ENCODE measurements around the gene SHISA8.
"Not testable (repeated sequence)": the region's sequence is repeated elsewhere in the genome, so short reads cannot be mapped to it uniquely, and the experiment has no call there.

Gene SHISA8

DNA sequence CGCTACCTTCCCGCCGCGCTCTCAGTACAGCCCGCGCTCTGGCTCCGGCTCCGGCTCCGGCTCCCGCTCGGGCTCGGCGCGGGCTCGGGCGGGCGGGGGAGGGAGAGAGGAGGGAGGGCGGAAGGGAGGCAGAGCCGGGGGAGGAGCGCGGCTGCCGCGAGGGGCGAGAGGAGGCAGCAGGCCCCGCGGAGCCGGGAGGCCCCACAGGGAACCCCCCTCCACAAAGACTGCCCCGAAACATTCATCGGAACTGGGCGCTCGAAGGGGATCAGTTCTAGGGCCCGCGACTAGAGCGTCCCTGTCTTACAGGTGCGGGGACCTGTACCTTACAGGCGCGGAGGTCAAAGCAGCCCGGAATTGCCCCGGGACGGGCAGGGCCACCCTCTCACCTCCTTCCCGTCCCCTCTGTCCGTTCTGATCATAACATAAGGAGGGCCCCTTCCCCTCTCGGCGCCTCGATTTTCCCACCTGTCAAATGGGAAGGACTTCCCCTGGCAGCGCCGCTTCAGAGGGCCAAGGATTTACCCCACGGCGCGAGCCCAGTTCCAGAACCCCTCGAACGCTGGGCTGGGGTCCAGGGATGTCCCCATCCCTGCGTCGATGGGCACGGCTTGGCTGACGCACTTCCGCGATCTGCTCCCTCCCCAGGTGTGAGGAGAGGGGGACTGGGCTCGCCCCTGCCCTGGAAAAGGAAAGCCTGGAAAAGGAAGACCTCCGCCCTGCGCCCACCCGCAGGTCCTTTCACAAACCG is at the start of gene SHISA8:
SHISA8 (minus strand) TSS at position 40 of the 751 bp plus-strand sequence. CDS start 407 bp downstream, outside the sequence.
- FAIRE-seq, result peak; percentile 69
- no peak for DNase-seq (ENCODE audit: extremely low spot score, insufficient read length, low read depth)

DNA sequence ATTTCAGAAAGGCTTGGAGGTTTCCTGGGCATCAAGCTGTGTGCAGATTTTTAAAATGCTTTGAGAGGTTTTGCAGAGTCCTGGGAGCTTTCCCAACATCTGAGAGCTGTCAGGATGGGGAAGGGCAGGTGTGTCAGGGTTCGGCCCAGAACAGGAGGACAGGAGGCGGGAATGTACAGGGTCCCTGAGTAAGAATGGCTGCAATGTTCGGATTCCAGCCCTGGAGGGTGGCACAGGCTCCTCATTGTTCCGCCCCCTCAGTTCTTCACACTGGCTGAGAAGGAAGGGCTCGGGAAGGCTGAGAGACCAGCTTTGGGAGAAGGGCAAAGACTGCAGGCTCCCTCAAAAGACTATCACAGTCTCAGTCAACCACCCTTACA is 49.2 kb upstream of the SHISA8 start:
- DNase-seq (ENCODE audit: extremely low spot score, insufficient read length, low read depth) (no peak), FAIRE-seq (no peak)

DNA sequence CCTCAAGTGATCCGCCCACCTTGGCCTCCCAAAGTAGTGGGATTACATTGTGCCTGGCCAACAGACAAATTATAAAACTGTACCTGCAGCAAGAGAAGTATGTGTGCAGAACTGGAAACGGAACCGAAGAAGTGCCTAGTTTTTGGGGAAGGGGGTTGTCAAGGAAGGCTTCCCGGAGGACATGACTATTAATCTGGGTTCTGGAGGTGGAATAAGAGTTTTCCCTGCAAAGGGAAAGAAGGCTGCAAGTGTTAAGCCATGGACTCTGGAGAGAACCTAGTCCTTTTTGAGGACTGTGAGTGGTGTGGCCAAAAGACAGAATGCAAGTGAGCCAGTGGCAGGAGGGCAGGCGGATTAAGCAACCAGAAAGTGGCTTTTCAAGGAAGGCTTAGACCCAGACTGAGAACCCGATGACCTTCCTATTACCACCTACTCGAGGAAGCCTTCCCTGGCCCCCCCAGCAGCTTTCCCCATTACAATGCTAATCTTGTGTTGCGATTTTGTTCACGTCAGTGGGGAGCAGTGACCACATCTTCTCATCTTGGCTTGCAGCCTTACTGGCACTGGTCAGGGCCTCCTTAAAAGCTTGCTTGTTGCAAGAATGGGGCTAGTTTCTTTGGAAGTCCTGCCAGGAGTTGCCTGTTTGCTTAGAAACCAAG is 48.7 kb upstream of the SHISA8 start:
- no peak for FAIRE-seq
- DNase-seq (ENCODE audit: extremely low spot score, insufficient read length, low read depth), result no peak

DNA sequence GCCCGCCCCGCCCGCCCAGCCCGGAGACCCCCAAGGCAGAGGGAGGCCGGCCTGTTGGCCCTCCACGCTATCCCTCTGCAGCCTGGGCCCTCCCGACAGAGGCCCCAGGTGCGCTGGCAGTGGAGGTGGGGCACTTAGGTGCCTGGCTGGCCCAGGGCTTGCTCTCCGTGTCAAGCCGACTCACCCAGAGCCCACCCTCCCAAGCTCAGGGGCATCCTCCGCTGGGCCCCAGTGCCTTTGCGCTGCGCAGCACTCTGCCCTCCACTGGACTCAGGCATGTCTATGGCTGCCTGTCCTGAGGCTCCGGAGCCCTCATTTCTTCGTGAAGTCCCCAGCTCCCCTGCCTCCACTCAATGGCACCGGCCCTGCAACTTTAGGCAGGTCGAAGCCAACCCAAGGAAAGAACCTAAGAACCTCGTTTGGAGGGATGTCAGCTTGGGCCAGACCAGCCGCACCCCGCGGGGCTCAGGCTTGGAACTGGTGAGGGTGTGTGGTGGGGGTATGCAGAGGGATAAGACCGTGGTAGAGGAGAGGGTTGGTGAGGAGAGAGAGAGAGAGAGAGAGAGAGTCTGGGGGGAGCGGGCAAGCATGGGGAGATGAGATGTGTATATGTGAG is 43.2 kb upstream of the SHISA8 start:
- FAIRE-seq (no peak), DNase-seq (ENCODE audit: extremely low spot score, insufficient read length, low read depth) (no peak)

DNA sequence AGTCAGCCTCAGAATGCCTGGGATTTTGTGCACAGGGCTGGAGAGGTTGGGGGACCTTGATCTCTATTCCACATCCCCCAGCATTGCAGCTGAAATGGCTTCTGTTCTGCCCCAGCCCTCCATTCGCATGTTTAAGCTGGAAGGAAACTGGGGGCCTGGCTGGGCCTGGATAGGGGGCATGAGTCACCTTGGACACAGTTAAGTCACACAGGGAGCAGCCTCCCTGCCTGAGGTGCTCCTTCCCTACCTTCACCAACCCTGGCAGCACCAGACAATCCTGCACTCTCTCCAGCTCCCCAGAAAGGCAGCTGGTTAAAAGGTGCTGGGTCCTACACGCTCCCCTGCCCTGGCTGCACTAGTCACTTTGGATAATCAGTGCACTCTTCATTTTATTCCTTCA is 37.8 kb upstream of the SHISA8 start:
- DNase-seq (ENCODE audit: extremely low spot score, insufficient read length, low read depth), result no peak
- FAIRE-seq, result no peak

DNA sequence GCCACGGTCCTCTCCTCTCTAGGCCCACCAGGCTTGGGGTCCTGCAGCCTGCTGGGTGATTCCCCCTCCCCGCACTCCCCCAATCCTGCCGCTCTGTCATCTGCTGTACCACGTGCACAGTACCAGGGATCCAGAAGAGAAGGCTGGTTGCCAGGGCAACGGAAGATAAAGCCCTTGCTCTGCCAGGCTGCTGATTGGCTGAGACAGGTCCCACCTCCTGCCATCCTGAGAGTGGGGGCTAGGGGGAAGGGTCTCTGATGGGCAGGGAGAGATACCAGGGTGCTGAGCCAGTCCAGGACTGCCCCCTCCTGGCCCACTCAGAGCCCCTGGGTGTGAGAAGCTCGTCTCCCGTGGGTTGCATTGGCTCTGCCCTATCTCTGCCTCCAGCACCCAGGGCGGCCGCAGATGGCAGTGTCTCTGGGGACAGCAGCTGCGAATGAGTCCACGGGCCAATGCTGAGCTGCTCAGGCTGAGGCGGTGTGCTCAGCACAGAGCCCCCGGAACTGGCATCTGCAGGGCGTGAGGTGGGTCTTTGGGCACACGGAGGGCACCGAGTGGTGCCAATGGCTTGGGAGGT is 37.1 kb upstream of the SHISA8 start, which contains the start of gene SMIM45:
SMIM45 (plus strand) TSS at position 253 of the 577 bp plus-strand sequence.
- no peak for DNase-seq (ENCODE audit: extremely low spot score, insufficient read length, low read depth)

DNA sequence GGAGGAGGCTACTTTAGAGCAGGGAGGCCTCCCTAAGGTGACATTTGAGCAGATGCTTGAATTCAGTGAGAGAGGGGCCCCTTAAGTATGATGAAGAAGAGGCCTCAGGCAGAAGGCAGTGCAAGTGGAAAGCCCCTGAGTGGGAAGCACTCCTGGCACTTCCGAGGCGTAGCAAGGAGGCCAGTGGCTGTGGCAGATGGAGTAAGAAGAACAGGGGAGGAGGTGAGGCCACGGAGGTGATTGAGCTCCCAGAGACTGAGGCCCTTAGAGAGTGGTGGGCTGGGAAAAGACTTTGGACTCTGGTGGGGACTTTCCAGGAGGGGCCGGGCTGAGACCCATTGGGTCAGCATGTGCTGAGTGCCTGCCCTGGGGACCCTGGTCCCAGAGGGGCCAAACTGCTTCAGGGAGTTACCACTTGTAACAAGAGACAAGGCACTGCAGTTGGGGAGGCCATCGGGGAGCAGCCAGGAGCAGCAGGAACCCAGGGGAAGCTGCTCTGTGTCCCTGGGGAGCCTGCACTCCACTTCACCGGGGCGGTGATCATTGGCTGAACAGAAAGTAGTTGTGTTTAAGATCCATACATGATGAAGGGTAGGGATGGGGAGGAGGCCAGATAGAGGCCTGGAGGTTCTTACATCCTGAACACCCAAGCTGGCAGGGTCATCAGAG is 34.6 kb upstream of the SHISA8 start:
- DNase-seq (ENCODE audit: extremely low spot score, insufficient read length, low read depth), result no peak
- peak; percentile 87 for FAIRE-seq

More for the DNA sequence above, 37.1 kb upstream of the SHISA8 start, which contains the start of gene SMIM45:
- FAIRE-seq, result no peak

DNA sequence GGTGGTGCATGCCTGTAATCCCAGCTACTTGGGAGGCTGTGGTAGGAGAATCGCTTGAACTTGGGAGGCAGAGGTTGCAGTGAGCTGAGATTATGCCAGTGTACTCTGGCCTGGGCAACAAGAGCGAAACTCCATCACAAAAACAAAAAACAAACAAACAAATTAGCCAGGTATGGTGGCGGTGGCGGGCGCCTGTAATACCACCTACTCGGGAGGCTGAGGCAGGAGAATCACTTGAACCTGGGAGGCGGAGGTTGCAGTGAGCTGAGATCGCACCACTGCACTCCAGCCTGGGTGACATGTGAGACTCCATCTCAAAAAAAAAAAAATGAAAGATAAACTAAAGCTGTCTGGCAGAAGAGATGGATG is 34.0 kb upstream of the SHISA8 start:
- FAIRE-seq; DNase-seq (ENCODE audit: extremely low spot score, insufficient read length, low read depth): not testable (repeated sequence)

DNA sequence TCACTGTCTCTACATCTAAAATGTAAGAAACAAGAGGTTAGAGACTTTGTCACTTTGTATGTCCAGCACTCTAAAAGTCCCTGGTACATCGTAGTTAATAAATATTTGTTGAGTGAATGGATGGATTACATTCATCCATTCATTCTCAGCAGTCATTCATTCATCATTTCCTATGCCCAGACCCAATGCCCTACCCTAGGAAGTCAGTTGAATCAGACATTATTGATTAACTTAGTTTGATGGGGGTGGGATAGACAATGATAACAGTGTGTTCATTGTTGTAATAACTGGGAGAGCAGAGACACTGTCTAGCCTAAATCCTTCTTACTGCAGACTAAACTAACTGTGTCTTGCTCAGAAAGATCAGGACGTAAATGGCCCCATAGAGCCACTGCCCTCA is 33.3 kb upstream of the SHISA8 start:
- DNase-seq (ENCODE audit: extremely low spot score, insufficient read length, low read depth) (no peak), FAIRE-seq (peak; percentile 57)

DNA sequence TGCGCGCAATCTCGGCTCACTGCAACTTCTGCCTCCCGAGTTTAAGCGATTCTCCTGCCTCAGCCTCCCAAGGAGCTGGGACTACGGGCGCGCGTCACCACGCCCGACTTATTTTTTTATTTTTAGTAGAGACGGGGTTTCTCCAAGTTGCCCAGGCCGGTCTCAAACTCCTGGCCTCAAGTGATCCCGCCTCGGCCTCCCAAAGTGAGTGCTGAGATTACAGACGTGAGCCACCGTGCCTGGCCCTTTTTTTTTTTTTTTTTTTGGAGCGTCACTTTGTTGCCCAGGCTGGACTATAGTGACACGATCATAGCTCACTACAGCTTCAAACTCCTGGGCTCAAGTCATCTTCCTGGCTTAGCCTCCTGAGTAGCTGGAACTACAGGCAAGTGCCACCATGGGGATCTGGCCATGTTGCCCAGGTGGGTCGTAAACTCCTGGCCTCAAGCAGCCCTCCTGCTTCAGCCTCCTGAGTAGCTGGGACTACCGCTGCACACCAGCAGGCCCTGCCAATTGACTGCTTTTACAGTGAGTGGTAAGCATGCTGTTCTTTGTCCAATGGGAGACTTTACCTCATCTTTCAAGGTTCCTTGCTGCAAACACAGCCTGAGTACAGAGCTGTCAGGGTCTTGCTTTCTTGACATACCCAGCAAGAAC is 32.7 kb upstream of the SHISA8 start:
- DNase-seq (ENCODE audit: extremely low spot score, insufficient read length, low read depth), result no peak
- peak; percentile 56 for FAIRE-seq

DNA sequence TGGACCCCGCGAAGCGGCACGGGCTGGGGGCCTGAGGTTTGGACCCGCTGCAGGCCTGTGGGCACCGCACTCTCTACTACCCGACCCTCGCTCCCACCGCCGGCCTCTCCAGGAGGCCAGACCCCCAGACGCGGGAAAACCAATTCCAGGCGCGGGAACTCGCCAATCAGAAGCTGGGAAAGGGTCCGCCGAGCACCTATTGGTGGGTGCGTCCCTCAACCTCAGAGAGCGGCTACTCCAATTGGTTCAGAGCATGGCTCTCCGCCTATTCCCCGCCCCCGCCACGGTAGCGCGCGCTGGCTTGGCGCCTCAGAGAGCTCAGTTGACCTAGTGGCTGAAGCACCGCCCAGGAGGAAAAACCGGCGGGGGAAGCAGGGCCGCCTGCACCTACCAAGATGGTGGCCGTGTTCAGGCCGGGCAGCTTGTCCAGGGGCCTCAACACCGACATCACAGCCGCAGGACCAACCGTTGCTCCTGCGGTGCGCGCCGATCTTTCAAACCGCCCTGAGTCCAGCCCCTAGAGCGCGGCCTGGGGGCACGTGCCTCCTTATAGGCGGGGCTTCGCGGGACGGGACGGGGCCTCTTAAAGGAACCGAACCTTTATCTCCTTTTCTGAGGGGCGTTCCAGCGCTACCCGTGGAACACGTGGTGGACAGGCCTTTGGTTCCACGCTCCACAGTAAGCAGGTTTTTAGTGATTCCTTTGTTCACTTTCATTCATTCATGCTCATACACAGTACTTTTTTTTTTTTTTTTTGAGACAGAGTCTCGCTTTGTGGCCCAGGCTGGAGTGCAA is 32.0 kb upstream of the SHISA8 start, which contains the start of gene CENPM:
CENPM (minus strand) TSS at position 524 of the 795 bp plus-strand sequence; CDS start at position 448, 76 bp downstream.
- peak; percentile 95 for FAIRE-seq

DNA sequence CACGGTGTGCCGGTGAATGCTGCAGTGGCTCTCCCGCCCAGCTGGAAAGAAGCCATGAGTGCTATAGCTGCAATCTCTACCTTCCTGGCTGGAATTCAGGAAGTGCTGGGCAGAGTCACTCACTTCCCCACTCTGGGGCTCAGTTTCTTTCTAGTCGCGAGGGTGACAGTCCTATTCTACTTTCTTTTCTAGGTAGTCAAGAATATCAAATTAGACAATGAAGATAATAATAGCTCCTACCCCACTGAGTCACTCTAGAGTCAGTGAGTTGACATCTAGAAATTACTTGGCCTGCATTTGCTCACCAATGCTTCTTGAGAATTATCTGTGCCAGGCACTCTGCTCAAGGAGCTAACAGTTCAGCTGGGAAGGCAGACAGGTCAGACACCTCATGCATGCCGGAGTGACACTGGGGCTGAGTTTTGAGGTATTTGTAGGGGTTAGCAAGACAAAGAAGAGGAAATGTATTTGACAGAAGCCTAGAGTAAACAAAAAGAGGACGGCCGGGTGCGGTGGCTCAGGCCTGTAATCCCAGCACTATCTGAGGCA is 28.9 kb upstream of the SHISA8 start:
- no peak for DNase-seq (ENCODE audit: extremely low spot score, insufficient read length, low read depth)
- FAIRE-seq, result no peak

More for the DNA sequence above, 32.0 kb upstream of the SHISA8 start, which contains the start of gene CENPM:
- DNase-seq (ENCODE audit: extremely low spot score, insufficient read length, low read depth), result peak; percentile 68

DNA sequence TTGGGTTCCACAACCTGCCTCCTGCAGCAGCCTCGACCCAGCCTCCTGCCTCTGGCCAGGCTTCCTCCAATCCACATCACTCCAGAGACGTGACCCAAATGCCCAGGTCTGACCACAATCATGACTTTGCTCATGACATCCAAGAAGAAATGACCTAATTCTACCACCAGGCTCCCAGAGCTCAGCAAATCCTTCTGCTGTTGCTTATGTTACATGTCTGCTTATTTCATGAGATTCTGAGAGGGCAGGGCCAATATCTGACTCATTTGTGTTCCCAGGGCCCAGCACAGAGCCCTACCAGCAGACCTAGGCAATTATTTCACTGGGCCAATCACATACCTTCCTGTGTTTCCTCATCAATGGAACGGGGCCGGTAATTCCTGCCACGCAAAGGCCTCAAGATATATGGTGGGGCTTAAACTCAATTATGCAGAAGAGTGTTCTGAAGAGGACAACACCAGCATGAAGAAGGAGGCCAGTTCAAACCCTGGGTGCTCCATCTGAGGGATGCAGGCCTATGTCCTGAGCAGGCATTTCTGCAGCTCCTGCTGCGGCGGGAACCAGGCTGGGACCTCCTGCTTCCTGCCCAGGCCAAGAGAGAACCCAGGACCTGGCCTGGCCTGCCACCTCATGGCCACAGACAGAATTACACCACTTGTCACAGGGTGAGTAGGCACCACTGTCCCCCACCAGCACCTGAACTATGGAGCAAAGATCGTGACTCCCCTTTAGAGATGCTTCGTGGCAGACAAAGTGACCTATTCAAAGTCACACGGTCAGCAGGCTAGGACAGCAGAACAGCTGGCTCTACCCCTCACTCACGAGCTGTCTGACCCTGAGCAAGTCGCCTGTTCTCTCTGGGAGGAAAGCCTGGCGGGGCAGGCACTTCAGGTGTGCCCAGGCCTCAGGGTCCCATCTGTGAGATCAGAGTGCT is 26.2 kb upstream of the SHISA8 start:
- DNase-seq (ENCODE audit: extremely low spot score, insufficient read length, low read depth), result no peak
- FAIRE-seq, result peak; percentile 98

DNA sequence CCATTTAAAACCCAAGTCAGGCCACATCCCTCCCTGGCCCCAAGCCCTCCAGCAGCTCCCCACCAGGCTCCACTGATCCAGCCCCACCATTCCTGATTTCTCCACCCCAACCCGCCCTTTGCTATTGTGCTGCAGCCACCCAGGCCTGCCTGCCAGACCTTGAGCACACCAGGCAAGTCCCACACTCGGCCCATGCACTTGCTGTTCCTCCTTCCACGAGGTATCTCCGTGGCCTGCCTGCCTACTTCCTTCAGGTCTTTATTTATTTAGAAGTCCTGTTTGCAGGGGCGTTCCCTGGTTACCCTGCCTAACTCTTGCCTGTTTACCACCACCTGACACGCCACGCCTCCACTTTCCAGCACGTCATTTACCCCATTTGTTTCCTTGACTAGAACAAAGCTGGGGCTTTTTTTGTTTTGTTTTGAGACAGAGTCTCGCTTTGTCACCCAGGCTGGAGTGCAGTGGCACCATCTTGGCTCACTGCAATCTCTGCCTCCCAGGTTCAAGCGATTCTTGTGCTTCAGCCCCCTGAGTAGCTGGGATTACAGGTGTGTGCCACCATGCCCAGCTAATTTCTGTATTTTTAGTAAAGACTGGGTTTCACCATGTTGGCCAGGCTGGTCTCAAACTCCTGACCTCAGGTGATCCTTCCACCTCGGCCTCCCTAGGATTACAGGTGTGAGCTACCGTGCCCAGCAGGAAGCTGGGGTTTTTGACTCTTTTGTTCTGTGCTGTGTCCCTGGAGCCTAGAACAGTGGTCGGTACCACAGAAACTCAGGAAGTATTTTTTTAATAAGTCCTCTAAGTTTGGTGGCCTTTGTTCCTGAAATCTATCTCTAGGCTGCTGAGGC is 25.3 kb upstream of the SHISA8 start:
- FAIRE-seq (peak; percentile 99), DNase-seq (ENCODE audit: extremely low spot score, insufficient read length, low read depth) (no peak)

DNA sequence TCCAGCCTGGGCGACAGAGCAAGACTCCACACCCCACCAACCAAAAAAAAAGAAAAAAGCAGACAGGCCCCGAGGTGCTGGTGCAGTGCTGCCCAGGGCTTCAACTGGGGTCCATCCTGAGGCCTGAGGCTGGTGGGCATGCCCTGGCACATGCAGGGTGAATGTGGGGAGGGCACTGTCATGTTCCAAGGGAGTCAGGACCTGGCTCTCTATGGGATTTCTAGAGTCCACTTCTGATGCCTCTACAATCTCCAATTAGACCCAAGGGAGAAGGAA is 22.0 kb upstream of the SHISA8 start:
- no peak for DNase-seq (ENCODE audit: extremely low spot score, insufficient read length, low read depth)
- FAIRE-seq, result peak; percentile 33

DNA sequence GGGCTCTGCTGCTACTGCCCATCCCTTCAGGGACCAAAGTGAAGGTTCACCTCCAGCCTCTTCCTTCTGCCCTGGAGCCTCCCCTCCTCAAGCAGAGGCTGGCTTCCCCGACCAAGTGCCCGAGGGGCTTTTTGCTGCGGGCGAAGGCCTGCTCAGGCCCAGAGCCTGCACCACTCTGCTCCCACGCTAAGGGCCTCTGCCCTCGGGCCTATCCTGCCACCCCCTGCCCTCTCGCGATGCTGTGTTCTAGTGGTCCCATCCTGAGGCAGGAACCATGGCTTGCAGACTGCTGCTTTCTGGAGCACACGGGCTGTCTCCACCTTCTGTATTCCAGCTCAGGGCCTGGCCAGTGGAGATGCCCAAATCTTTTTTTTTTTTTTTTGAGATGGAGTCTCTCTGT is 20.6 kb upstream of the SHISA8 start:
- DNase-seq (ENCODE audit: extremely low spot score, insufficient read length, low read depth) (no peak), FAIRE-seq (peak; percentile 50)

DNA sequence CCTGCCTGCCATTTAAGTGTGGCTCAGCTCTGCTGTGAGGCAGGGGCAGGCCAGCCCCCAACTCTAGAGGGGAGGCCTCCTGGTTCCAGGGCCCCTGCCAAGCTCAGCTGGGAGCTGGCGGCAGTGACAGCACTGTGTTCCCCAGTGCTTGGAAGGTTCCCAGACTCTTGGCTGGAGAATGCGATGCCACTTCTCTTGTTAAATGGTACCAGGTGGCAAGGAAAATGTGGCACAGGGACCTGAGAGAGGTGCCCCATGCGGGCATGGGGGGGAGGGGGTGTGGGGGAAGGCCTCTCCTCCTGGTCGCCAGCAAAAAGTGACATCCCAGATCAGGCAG is 20.1 kb upstream of the SHISA8 start:
- no peak for DNase-seq (ENCODE audit: extremely low spot score, insufficient read length, low read depth)
- FAIRE-seq, result no peak
